GM18507 (cell line): ENCODE results near the gene TTLL6.

Experiments
- DNase-seq: peaks from one replicate; pipeline ENCODE4 v3.0.0; 2011; ENCODE audit warnings: low read depth; ENCODE audit not compliant: insufficient read length; ENCODE audit errors: extremely low spot score
- FAIRE-seq: peaks from 2 replicates; lab custom pipeline; 2011; peaks lifted over from hg19 to GRCh38; lab: Jason Lieb, UNC

Gene TTLL6

DNA sequence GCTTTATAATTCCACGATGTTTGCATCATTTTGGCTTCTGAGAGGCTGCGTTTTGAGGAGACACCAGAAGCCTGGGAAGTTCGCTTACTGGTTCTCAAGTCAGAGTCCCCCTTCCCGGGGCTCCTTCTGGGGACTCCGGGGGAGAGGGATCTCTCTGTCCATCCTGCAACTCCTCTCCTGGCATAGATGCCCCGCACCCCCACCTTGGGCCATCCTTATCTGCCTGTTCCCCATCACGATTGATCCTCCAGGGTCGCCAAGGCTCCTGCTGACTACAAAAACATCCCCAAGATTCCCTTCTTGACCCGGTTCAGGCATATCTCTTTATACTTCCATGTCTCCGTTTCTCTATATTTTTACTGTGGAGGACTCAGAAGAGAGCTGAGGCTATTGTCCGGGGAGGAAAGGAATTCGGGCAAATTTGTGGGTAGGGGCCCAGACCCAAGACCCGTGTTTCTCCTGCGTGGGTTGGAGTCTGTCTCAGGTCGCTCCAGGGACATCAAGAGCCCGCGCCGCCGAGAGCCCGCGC lies 70.0 kb downstream of the TTLL6 start:
- DNase-seq (no peak), FAIRE-seq (no peak)

GRCh38 chr17:48745381-48746275 lies 71.4 kb downstream of the TTLL6 start:
- FAIRE-seq (no peak), DNase-seq (no peak)

DNA sequence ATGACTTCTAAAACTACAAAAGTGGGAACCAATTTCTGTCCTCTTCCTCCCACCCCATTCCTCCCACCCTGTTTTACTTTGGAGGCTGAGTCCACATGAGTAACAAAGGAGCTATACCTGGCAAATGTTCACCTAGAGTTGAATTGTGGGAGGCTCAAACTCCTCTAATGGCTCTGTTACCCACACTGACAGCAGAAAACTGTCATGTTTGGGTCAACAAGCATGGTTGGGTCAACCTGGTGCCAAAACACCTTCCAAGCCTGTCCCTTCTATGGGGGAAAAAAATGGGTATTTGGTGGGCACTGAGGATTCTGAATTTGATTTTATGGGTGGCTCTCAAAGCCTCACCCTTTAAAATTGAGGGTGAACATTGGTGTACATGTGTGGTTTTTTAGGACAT lies 76.5 kb downstream of the TTLL6 start:
- DNase-seq (no peak), FAIRE-seq (no peak)

DNA sequence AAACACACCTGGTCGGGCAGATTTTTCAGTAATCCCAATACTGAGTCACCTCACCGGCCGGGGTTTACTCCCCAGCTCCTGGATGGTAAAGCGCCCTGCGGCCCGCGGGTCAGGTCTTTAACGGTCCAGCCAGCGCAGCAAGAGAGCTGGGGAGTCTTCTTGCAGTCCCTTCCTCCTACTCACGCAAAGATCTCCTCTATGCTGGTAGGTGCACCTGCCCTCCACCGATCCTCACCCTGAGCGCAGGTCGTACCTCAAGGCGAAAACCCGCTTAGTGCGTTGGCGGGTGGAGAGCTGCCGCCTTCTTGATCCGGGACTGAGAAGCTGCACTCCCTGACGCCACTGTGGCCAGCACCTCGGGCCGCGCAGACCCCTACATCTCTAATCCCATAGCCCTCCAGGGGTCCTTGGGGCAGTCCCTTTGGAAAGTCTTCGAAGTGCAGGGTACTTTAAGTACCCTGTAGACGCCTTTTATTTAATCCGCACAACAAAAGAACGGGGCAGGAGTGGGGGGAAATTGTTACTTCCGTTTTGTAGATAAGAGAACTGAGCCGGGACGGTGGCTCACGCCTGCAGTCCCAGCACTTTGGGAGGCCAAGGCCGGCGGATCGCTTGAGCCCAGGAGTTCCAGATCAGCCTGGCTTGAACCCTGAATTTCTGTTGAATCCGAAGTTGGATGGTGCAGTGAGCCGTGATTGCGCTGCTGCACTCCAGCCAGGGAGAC lies 78.1 kb downstream of the TTLL6 start:
- DNase-seq (no peak), FAIRE-seq (no peak)

GRCh38 chr17:48738424-48738802 lies 78.6 kb downstream of the TTLL6 start:
- FAIRE-seq (no peak), DNase-seq (no peak)

- DNase-seq: no peak
- FAIRE-seq: no peak
Measured at GRCh38 chr17:48737330-48738043, 79.5 kb downstream of the TTLL6 start.

DNA sequence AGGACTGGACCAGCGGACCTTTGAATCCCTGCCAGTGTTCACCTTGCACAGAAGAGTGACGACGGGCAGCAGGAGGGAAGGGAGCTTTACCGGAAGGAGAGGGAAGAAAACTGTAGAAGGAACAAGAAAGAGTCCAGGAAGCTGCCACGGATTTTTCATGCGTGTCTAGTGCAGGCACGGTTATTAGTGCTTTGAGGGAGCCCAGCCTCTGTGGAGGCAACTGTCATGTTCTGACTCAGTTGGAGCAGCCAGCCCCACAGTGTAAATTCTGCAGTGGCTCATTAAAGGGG lies 82.0 kb downstream of the TTLL6 start:
- FAIRE-seq (no peak), DNase-seq (no peak)

DNA sequence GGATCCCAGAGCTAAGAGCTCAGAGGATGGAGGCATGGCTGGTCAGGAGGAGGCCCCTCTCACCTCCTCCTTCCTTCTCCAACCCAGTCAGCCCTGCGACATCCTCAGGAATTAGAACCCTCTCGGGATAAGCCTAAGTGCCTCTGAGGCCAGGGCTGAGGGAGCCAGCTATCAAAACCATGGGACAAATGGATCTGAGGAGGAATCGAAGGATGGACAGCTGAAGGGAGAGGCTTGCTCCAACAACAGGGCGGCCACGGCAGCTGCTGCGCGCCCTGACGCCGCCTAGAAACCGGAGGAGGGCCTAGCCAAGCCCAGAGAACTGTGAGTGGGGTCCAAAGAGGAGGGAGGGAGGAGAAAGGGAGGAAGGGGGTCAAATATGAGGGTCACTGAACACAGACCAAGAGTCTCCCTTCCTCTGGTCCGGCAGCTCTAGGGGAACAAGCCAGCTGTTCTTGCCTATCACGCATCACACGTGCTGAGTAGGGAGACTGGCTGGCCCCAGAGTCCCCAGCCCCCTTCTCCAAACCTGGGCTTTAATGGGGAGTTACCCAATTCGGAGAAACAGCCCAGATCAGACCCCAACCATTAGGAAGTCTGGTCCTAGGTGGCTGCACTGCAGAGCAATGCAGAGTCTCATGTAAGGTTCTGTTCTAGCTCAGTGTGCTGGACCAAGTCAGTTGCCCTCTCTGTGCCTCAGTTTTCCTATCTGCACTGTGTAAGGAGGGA lies 82.5 kb downstream of the TTLL6 start:
- DNase-seq: no peak
- FAIRE-seq: no peak

GRCh38 chr17:48733632-48734328 lies 83.2 kb downstream of the TTLL6 start:
- FAIRE-seq: no peak

DNA sequence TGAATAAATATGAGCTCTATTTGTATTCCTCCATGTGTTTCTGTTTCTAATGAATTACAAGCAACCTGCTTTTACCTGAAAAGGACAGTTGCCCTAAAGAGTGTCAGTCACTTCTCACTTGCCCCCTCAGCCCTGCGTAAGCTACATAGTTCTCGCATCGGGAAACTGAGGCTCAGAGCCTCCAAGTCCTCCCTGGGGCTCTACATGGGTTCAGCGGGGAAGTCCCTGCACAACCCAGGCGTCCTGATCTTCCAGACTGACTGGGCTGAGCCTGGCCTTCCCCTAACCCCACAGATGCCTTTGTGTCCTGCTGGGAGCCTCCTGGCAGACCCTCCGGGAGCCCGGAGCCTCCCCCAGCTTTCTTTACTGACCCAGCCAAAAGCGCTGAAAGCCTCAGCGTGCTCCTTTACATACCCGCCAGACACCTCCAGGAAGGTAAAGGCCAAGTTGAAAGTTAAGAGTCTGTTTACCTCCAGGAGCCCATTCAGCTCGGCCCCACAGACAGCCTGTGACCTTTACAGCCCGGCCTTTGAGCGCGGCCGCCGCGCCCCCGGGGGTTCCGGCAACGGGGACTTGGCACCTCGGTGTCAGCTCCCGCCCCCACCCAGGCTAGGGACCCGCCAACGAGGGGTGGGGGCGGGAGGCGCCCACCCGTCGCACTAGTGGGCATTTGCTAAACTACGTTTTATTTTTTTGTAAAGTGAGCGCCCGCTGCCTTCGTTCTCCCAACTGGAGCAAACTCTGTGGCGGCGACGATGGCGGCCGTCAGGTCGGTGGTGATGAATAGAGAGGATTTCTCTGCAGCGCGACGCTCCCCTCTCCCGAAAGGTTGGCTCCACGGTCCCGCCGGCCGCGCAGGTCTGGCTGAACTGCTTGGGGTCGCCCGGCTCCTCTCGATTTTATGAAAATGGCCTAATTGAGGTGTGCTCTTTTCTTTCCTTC lies 84.1 kb downstream of the TTLL6 start:
- no peak for FAIRE-seq

More at GRCh38 chr17:48733632-48734328, 83.2 kb downstream of the TTLL6 start:
- no peak for DNase-seq

GRCh38 chr17:48731355-48731754 lies 85.7 kb downstream of the TTLL6 start:
- no peak for DNase-seq
- FAIRE-seq: no peak

More for the DNA sequence above, 84.1 kb downstream of the TTLL6 start:
- DNase-seq: no peak

DNA sequence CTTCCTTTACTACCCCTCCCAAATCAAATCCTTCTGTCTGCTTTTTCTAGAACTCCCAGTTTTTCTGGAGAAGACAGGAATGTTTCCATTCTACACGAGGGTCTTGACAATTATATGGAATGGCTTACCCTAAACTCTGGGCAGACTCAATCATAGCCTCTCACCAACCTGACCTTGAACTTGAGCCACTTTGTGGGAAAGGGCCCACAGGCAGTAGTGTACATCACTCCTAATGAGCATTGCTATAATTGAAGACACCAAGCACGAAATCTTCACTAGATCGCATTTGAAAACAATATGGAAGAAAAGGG lies 86.8 kb downstream of the TTLL6 start:
- FAIRE-seq (no peak), DNase-seq (no peak)

DNA sequence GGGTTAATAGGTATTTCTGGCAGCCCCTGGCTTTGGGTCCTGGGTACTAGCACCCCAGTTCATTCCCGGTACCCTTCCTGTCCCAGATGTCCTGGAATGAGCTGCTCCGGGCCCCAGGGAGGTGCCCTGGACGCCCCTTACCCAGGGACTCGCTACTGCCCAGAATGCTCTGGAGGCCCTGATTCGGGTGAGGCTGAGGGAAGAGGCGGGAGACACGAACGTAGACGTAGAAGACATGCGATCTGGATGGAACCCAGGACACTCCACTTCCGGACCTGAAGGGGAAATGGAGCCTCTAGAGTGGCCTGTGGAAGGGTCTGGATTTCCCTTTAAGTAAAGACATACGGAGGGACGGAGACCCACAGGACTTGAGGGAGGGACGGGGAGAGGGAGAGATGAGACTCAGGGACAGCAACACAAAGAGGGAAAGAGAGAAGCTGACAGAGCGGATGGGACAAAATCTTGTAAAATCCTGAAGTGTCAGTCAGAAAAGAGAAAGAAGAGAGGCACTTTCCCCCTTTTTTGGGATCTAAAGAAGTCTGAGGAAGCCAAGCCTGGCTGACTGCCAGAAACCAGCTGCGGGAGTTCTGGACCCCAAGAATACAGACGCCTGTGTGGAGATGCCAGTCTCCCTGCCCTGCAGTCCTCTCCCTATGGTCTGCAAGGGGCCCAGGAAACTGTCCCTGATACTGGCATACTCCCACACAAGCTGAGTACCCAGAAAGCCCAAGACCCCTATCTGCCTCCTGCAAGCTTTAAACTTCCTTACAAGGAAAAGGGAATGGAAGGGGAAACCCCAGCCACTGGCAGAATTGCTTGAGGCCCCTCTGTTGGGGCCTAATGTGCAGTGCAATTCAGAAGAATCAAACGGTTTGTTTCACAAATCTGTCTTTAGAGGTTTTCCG lies 87.4 kb downstream of the TTLL6 start:
- DNase-seq (no peak), FAIRE-seq (no peak)

- no peak for FAIRE-seq
- no peak for DNase-seq
Measured at GRCh38 chr17:48728232-48729231, 88.5 kb downstream of the TTLL6 start, which contains the start of gene HOXB13. Gene HOXB13, minus strand, starts transcription at chr17:48728750. Its CDS starts 157 bp downstream, at chr17:48728593.

DNA sequence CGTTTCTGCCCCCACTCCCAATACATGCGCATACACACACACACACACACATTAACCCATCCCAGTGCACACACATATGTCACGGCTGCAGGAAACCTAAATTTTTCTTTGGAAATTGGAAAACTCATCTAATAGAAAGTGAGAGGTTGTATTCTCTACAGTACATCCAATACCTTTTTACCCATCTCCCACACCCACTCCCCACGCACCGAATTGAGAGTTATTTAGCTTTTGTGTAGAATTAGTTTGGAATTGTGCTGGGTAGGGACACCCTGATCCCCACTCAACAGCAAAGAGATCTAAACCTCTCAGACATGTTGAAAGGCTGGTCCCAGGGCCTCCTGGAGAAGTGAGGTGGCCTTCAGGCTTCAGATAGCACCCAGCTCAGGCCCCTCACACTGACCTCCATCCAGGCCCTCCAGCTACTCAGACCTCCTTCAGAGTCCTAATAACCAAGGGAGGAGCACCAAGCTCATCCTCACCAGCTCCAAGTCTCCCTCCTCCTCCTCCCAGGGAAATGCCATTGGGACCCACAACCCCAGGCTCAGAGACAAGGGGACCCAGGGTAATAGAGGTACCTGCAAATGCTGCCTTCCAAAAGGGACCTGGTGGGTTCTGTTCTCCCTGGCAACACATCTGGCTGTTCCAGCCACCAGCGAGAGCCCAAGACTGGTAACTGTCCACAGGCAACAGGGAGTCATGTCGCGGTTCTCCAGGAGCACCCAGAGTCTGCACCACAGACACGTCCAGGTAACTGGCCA lies 89.4 kb downstream of the TTLL6 start:
- DNase-seq (no peak), FAIRE-seq (no peak)
